HG03108 (cell line): Measurements from ENCODE around the gene PRICKLE2.

Experiments
- ATAC-seq: cut with Tn5 transposase; IDR thresholded peaks from one replicate; pipeline ENCODE4 v1.9.1; 2021; ENCODE audit warnings: moderate library complexity; ENCODE audit not compliant: unreplicated experiment

Gene PRICKLE2

DNA sequence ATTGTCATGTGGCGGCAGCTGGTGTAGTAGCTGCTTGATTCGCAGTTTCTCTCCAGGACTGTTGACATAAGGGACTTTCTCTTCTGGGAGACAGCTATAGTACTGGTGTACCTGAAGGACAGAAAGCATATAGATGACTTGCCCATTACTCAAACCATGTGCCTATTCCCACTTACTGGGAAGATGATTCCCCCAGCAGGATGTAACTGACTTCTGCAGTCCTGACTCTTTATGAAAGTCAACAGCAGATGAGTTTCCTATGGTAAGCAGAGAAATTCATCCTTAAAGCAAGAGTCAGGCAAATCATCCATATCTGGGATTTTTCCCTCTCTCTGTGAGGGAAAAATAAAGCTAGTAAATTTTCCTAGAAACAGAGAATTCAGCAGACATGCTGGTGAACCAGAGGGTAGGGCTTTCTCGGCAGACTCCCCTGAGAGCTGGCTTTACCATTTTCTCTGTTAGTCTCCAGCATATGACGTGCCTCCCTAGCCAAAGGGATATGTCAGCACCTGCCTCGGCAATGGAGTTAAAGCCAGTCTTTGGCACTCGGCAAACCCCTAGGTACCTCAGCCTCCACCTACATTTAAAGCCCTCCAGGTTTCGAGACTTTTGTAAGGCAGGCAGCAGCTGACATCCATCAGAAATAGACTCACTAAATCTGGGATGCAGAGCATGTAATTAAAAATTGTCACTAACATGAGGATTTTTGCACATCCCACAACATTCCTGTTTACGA, 62.1 kb downstream of the PRICKLE2 start:
- ATAC-seq = no peak

DNA sequence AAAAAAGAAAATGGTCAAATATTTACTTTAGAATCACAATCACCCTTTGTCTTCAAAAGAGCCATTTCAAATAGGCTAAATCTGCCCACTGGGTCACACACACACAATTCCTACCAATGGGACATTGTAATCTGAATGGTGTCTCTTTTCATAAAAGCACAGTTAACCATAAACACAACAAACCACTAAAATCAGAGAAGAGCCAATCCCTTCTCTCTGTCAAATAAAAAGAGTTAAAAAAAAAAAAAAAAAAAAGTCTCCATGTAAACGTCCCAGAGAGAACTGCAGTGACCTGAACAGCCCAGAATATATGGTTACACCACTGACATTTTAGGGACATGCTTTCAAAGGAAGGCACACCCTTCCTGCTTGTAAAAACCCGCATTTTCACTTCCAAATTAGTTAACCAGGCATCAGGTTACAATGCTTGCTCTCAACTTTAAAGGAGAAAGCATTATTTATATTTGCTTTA, 63.7 kb downstream of the PRICKLE2 start:
- ATAC-seq = no peak

DNA sequence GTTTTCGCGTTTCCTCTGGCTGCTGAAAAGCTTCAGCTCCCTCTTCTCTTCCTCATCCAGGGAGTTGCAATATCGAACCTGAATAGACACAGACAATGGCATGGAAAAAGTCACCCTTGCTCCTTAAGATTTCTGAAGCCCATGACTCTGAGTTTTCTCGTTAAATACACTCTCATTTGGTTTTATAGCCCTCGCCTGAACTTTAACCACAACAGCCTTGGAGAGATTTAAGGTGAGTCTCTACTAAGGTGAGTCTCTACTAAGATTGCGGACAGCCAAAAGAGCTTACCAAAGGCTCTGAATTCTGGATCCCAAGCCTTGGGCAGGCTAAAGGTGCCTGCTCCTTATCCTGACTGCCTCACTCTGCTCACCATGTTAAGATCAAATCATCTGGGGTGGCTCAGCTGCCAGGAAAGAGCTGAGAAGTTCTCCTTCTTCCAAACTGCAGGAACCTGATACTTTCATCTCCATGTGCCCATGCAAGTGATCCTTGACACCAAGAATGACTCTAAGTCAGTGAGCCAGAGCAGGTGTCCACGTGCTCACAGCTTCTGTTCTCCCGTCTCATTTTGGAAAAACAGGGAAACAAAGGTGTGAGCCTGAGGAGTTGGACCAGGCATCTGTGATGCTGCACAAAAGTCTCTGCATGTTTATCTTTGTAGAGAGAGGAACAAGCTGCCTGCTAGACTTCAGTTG, 65.1 kb downstream of the PRICKLE2 start:
- ATAC-seq = no peak

DNA sequence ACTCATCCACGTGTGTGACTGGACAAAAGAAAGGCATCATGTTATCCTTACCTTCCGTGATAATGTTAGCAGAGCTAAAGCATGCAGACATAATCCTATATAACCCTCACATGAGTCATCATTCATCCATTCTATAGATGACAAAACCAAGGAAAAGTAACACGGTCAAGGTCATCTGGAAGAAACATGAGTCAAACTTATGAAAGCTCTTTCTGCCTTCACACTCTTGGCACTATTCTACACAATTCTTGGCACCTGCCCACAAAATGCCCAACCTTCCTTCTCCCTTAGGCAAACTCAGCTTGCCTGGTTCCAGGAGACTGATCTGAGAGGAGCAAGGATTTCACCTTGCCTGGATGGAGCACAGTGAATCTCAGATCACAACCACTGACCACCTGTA, 66.9 kb downstream of the PRICKLE2 start:
- ATAC-seq = no peak

DNA sequence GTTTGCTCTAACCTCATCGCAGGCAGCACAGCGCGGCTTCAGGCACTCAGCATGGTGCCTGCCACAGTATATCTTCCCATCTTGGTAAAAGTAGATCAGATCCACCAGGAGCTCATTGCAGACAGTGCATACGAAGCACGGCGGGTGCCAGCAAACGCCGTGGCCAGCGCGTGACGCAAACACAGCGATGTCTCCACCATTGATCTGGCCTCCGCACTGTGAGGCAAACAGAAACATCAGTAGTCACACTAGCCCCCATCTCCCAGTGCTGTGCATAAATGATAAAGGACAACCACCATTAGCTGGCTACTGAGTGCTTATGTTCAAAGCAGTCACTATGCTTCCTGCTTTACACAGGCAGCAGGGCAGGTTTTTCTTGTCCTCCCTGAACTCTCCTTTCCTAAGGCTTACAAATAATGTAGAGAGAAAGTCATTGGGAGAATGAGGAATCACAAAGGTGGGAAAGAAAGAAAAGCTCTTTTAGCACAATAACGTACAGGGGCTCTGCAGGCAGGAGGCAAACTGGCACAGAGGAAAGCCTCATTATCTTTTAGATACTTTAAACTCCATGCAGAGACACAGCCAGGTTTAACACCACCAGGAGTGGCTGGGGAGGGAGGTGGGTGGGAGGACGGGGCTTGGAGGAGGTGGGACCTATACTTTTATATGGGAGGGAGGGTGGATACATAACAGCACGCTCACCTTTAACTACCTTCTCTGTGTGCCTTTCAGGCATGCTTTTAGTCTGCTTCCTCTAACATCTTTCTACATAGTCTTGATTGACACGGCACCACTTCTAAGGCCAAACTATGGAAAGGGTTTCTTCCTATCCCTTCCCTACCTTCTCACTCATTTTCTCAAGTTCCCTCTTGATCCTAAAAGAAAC, 67.9 kb downstream of the PRICKLE2 start:
- ATAC-seq = no peak

DNA sequence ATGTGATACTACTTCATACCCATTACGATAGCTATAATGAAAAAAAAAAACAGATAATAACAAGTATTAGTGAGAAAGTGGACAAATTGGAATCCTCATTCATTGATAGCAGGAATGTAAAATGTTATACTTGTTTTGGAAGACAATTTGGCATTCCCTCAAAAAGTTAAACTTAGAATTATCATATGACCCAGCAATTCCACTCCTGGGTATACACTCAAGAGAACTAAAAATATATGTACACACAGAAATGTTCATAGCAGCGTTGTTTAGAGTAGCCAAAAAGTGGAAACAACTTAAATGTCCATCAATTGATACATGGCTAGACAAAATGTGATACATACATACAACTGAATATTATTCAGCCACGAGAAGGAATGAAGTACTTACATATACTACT, 69.9 kb downstream of the PRICKLE2 start:
- ATAC-seq = no peak

DNA sequence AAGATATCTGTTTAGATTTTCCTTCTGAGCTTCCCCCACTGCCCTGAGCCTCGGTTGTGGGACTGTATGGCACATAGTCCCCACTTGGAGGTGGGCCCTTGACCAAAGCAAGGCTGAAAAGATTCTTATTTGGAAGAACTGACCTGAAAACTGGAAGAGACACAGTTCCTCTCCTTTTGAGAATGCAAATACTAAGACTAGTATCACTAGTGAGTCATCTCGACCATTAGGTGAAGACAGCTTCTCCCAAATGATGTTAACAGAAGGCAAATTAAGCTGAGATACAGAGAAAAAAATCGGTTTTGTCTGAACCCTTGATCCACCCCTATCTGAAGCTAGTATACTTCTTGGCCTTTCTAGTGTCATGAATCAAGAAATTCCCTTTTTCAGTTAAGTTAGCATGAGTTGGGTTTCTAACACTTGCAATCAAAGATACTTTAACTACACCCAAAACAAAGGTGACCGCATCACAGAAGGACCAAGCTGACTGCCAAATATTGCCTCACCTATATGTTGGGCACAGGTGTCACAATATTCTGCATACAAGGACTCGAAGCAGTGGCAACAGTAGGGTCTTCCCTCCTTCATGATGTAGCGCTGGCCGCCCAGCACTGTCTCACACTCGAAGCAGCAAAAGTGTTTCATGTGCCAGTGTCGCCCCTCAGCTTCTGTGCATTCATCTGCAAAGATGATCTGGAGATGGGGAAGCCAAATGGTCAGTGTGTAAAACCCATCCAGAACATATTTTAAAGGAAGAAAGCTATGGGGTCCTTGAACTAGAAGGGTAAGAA, 72.4 kb downstream of the PRICKLE2 start:
- no peak for ATAC-seq

DNA sequence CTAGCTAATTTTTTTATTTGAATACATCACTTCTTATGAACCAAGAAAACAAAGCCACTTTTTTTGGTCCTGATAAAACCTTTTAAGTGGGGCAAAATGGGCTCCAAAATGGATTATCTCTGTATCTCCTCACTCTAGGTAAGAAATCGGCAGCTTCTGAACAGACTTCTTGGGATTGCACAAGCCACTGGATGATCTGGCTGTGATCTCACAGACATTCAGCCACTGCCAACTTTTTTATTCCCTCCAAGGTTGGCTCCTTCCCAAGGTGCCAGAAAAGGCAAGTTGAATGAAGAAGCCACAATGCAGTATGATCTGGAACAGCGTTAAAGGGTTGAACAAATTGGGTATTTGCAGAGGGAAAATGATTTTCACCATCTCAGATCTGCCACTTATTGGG, 73.2 kb downstream of the PRICKLE2 start:
- ATAC-seq = no peak

DNA sequence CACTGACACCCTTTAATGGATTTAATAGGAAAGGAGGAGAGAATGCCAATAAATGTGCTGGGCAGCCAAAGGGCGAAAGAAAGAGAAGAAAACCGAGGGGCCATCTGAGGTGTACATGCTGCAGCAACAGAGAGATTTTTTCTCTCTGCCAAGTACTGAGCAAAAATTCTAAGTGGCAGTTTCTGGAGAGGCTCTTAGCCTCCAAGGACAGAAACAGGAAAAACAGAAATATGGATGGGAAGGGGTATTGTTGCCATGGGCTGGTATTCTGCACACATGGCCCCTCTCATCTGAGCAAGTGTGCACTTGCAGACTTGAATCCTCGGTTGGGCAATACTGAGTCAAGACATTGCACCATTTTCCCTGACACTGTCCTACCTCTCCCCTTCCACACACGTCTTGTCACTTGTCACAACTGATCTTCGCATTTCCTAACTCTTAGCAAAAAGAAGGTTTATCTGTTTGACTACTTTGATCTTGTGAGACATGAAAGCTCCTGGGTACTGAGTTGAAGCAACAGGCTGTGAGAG, 73.9 kb downstream of the PRICKLE2 start:
- ATAC-seq = no peak

DNA sequence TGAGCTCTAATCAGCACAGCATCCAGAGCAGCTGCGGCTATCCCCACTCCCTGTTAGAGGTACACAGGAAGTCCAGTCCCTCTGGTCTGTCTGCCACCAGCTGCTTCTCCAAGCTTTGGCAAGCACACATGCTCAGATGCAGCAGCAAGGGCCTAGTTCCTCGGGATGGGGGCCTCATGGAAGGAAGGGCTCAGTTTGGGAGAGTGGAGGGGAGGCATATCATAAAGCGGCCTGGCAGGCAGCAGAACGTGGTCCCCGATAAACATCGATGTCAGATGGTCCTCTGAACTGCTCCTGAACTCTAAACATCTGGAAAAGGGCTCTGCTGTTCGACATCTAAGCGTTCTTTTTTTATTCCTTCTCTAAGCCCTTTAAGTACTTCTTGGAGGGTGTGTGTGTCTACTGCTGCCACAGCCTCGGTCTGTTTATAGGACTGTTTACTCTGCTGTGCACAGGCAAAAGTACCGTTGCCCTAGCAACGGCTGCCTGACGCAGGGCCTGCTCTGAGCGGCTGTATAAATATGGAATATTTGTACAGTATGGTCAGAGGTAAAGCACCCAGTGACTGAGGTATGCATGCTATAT, 74.6 kb downstream of the PRICKLE2 start:
- no peak for ATAC-seq

DNA sequence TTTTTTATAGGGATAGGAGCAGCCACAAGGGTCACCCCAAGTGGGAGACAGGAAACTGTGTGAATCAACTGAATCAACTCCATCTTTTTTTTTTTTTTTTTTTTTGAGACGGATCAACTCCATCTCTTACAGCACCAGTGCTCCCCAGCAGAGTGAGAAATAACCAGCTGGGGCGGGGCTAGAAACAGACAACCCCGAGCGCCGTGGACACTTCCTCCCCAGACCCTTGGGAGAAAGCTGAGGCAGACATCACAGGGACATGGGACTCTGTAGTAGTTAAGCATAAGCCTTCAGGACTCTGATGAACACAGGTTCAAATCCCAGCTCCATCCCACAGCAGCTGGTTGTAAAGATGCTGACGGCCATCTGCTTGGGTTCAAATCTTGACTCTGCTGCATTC, 75.4 kb downstream of the PRICKLE2 start:
- ATAC-seq = no peak

DNA sequence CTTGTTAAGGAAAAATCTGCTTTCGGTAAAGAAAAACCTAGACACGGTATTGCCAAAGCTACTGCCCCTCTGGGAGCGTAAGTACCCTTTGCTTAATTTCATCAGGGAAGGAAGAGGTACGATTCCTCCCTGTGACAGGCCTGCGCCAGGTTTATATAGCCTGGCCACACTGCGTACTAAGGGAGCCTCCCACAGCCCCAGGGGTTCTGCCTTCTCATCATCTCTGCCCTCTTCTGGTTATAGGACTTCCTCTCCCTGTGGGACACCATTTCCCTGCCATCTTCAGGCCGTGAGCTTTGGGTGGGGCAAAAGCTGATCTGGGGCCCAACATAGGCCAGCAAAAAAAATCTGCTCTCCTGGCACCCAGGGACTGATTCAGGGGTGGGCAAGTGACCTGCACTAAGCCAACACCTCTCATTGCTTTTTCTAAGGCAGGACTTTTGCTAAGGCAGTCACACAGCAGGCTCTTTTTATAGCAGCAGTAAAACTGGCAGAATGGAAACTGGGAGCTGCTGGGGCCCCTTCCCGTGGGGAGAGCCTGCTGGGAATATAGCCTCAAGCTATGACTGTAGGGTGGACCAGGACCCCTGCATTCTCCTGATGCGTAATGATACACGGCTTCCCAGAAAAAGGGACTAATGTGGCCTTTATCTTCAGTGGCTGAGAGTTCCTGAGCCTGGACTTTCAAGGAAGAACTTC, 76.2 kb downstream of the PRICKLE2 start:
- ATAC-seq = no peak

DNA sequence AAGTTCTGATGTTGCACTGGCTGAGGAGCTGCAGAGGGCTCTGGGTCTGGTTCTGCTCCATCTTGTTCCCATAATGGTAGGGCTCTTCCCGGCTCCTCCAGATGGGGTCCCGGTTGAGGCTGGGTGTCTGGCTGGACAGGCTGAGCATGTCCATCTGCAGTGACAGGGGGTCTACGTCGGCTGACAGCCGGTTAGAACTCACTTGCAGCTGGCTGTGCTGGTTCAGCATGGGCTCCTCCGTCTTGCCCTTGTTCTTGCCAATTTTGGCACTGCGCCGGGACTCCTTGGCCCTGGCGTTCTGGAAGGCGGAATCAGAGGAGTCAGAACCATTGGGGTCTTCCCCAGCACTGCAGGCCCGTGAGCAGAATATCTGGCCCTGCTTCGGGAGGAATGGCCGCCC, 78.1 kb downstream of the PRICKLE2 start:
- no peak for ATAC-seq

DNA sequence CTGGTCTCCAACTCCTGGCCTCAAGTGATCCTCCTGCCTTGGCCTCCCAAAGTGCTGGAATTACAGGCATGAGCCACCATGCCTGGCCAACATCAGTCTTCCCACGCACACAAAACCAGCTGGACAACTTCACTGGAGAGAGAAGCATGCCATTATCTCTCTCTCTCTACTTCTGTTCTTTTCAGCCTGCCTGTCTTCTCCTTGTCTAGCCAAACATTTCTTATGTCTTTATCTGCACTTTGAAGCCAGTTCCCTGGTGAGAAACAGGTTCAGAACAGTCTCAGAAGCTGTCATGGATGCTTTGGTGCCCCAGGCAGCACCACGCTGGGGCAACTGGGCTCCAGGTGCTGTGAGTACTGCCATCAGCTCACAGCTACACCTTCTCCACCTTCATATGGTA, 79.8 kb downstream of the PRICKLE2 start:
- no peak for ATAC-seq

DNA sequence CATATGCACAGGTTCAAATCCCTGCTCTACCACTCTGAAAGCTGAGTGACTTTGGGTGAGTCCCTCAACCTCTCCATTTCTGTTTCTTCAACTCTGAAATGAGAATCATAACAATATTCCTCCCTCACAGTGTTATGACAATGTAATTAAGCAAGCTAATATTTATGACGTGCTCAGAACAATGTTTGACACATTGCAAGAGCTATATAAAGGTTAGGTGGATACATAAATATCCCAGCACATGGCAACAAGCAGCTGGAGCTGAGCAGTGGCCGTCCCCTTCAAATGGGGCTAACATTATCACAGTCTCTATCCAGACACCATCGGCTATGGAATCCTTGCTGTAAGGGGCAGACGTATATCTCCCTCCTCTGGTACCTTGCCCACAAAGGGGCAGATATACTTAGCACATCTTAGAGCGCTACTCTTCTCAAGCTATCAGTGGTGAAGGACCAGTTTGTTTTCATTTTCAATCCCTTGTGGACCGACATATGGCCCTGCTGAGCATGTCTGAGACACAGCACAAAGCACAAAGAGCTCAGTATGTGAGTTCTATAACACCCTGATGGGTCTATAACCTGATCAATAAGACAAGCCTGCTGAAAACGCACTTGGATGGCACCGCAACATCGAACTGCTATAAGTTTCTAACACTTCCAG, 80.9 kb downstream of the PRICKLE2 start:
- no peak for ATAC-seq

DNA sequence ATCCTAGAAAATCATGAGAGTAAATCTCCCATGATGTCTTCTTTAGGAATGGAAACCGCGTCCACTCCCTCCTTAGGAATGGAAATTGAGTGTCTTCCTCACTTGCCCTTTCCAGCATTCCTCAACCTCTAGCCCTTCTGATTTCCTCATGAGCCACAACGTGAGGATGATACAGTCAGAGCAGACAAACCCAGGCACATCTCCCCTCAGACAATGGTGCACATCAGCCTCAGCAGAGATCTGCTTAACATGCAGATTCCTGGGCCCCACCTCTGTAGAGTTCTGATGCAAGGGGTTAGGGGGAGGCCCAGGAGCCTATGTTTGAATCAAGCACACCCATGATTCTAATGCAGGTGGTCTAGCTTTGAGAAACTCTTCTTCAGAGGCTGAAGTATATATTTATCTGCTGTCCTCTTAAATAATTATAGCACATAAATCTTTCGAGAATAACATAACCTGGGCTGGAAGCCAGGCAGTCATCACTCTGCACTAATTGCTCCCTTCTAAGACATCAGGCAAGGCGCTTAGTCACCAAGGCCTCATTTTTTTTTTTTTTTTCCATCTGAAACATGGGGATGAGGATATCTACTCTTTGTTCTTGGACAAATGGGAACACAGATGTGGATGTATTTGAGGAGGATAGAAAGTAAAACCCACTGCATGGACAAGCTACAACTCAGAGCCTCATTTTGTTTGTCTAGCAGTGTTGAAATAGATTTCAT, 81.7 kb downstream of the PRICKLE2 start:
- no peak for ATAC-seq

DNA sequence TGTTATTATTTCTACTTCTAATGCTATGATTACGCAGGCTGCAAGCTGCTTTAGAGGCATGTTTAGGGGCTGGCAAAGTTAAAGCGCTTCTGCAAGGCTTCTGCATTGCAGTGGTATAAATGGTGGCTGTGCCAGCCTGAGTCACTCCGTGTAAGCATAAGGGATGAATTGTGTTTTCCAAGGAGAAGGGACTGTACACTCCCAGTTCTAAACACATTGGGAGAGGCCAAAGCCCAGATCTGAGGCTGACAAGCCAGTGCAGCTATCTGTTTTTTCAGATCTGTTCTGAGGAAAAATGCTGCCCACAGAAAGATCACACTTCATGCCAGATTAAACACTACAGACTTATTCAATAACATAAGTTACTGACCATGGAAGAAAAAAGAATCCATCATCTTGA, 83.8 kb downstream of the PRICKLE2 start:
- ATAC-seq = no peak

DNA sequence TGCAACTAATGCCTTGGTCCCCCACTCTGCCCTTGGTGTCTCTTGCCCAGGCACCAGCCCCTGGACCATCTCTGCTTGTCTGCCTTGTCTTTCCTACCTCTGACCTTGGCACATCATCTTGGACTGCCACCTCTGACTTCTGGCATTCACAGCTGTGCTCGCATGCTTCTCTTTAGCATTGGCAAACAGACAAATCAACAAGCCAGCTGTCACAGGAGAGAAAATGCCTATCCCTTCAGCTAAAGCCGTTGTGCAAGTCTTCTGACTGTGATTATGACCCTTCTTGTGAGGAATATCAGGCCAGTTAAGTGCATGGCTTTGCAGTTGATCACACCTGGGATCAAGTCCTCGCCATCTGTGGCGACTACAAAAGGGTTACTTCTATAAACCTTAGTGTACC, 84.6 kb downstream of the PRICKLE2 start:
- ATAC-seq = no peak
